ENCODE results near the gene PCBP3.

GRCh38 chr21:45910548-45911221 is 267.2 kb downstream of the PCBP3 start:
- TF ChIP-seq POLR2A (IDR thresholded peaks at IDR 0.05; ENCODE audit: low read depth, low read length) (no peak), TAF1 (IDR thresholded peaks at IDR 0.05; ENCODE audit: borderline replicate concordance, low read depth, low read length) (no peak), POLR2AphosphoS5 (IDR thresholded peaks at IDR 0.05; ENCODE audit: low read depth, low read length) (no peak)
